ENCODE data around the gene NCS1.

The NCS1 gene

DNA sequence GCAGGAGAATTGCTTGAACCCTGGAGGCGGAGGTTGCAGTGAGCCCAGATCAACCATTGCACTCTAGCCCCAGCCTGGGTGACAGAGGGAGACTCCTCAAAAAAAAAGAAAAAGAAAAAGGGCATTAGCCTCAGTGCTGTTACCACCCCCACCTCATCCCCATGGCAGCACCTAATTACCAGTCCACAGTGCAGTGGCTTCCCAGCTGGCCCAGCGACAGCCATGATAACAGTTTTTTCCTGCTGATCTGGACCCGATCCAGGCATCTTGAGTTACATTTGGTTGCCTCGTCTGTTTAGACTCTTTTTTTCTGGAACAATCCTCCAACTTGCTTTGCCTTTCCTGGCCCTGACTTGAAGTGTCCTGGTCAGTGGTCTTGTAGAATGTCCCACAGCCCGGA is 24.4 kb downstream of the NCS1 start:
- no peak for DNase-seq

GRCh38 chr9:130197386-130197785 is 25.2 kb downstream of the NCS1 start:
- no peak for DNase-seq

GRCh38 chr9:130197888-130198287 is 25.7 kb downstream of the NCS1 start:
- DNase-seq = no peak

GRCh38 chr9:130198501-130199179 is 26.4 kb downstream of the NCS1 start:
- DNase-seq = no peak

DNA sequence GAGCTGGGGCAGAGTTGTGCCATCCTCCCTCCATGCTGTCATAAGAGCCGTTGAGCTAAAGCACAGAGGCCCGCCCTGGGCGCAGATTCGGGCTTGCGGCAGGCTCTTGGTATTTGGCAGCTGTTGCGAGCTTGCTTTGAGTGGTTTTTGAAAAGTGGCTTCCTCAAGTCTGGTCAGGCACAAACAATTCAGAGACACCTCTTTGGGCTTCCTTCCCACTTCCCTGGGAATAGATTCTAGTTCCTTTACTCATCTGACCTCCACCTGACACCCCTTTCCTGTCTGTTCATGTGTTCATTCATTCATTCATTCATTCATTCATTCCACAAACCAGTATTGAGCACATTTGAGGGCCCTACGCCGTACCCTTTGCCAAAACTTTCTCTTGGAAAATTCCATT is 27.4 kb downstream of the NCS1 start:
- no peak for DNase-seq

DNA sequence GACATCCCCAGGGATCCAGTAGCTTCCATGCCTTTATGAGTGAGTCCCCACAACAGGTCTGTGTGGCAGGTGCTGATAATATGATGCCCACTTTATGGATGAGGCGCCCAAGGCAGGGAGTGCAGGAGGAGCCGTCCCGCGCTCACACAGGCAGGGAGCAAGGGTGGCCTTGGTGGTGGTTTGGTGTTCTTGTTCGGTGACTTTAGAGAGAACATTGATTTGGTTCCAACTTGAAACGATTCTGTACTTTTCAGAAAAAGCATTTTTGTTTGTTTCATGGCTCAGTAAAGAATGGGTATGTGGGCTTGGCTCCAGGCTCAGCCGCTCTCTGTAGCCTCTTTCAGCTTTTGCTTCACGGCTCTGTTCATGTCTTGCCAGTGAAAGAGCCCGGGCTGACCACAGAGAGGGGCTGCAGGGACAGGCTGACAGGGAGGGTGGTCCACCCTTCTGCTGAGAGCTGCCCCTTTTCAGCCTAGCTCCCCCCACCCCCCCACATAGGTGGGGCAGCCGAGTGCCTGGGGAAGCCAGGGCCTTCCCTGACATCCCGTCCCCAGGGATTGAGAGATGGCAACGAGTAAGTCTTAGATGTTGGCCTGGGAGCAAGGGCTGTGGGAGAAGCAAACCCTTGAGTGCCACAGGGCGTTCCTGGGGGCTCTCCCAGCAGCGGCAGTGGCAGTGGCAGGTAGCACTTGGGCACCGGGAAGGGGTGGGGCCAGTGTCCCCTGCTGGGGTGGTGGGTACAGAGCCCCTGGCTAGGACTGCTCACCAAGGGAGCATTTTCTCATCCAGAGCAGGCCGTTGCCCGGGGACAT is 28.0 kb downstream of the NCS1 start:
- DNase-seq = no peak

DNA sequence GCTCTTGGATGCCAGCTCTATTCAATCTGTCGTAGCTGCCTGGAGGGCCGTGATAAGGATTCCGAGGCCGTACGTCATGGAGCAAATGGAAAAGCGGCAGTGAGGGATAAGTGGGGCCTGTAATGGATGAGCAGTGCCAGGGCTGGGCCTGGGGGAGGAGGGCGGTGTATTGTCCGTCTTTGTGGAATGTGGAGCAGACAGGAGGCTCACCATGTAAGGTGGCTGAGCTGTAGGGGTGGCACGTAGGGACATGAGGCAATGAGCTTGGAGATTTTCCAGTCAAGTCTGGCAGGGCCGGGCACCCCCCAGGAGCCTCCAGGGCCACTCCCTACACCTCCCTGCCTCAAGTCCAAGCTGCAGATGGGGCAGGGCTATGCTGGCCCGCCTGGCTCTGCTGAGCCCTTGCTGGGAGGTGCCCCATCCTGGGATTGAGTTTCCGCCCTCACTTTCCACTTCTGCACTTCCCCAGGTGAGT is 29.2 kb downstream of the NCS1 start:
- DNase-seq = no peak

DNA sequence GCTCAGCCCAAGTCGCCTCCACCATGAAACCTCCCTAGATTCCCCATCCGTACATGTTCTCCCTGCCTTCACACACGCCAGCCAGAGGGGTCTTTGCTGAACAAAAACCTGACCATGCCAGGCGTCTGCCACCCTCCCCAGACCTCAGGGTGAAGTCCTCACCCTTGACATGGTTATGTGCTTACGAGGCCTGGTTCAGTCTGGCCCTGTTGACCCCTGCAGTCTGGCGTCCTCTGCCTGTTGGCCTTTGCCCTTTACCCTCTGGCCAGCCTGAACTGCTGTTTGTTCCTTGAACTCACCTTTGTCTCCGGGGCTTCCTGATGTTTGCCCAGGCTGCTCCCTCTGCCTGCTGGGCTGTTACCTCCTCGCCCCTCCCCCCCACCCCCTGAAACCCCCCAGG is 29.8 kb downstream of the NCS1 start:
- no peak for DNase-seq

GRCh38 chr9:130204341-130204740 is 32.1 kb downstream of the NCS1 start:
- no peak for DNase-seq

GRCh38 chr9:130204959-130205358 is 32.8 kb downstream of the NCS1 start:
- DNase-seq = no peak

- no peak for DNase-seq
These were observed 33.7 kb downstream of the NCS1 start for GRCh38 chr9:130205912-130206311.

DNA sequence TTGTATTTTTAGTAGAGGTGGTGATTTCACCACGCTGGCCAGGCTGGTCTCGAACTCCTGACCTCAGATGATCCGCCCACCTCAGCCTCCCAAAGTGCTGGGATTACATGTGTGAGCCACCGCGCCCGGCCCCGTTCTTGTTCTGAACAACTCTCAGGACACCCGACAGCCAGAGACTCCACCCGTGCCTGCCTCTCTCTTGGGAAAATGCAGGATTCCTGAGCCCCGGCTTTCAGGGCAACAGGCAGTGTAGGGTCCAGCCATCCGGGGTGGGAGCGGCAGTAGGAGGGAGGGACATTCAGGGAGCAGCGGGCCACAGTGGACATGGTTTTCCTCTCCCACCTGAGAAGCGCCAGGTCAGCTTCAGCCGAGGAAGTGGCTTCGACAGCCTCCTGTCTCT is 34.4 kb downstream of the NCS1 start:
- DNase-seq = no peak

DNA sequence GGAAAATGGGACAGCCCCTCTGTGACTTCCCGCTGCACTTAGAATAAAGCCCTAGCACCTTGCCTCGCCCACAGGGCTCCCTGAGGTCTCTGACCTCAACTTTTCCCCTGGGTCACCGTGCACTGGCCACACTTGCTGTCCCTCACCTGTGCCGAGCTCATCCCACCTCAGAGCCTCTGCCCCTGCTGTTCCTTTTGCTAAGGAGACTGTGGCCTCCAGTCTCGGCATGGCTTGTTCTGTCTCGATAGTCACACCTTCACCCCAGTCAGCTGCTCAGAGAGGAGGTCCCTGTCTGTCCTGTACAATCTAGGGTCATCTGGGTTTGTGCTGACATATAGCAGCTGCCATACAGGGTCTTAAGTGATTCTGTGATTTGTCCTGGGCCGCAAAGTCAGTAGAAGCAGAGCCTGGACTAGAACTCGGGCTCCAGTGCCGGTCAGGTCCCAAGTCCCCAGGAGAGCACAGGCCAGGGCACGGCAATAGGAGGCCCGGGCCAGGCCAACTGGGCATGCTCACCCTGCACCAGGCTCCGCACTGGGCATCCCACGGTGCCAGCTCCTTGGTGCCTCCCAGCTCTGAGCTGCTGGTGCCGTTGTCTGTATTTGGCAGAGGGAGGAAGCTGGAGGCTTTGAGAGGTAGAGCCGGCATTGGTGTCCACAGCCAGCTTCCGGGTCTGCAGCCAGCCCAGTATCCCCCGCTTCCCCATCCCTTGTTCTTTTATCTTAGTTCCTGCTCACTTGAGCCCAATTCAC is 35.2 kb downstream of the NCS1 start:
- no peak for DNase-seq

DNA sequence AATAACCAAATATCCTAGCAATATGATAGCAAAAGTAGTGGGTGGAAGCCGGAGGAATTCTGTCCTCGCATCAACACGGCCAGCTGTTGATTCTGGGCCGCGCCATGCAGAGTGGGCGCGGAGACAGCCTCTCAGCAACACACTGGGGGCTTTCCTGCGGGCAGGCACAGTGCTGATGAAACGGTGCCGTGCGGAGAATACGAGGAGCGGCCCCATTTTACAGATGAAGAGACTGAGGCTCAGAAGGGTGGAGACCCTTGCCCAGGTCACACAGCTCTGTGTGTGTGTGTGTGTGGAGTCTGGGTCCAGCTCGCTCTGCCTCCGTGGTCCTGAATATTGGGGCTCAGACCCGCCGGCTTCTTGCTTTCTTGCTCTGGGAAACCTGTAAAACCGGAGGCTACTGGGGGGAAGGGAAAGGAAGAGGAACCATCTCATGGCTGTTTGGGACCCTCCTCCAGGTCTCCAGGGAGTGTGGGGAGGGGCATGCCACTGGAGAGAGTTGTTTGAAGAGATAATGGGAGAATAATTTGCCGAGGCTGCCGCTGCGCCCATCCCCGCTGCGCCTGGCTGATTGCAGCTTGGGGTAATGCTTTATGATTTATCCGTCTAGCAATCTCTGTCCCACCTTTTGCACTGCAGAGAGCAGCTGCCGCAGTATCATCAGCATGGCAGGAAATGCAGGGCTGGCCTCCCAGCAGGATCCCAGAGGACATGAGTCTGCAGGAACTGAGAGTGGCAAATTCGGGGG is 36.6 kb downstream of the NCS1 start:
- no peak for DNase-seq

DNA sequence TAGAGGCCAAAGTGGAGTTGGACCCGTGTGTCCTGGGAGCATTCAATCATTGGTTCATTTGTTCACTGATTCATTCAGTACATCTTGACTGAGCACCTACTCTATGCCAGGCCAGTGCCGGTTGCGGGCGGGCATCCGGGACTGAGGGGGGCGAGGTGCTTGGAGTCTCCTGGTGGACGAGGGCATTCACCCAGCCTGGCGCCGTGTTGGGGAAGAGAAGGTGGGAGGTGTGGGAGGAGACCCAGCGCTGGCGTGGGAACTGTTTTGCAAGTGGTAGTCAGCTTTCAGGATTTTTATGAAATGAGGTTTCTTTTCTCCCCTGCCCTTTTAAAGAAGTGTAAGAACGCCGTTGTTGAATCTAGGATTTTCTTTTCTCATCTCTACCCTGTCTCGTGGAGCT is 37.2 kb downstream of the NCS1 start:
- DNase-seq = no peak

DNA sequence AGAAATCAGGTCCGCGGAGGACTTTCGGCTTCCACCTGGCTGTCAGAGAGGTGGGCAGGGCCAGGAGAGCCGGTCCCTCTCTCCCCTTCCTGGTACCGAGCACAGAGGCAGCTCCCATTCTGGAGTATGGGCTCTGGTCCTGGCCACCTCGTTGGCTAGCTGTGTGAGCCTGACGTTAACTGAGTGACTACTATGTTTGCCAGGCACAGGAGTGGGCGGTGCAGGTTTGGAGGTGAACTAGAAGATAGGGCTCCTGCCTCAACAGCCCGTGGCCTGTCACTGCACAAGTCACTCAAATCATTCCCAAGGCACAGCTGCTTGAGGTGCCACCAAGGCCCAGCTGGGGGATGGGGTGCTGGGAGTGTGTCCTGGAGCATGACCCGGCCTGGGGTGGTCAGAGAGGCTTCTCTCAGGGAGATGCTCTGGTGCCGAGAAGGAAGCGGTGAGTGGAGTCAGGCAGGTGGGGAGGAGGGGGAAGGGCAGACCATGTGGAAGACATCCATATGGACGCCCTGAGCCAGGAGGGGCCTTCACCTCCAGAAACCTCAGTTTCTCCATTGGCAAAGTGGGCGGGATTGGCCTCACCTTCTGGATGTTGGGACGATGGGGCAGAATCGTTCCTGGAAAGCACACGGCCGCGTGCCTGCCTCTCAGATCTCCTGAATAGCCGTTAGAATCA is 39.5 kb downstream of the NCS1 start:
- no peak for DNase-seq

DNA sequence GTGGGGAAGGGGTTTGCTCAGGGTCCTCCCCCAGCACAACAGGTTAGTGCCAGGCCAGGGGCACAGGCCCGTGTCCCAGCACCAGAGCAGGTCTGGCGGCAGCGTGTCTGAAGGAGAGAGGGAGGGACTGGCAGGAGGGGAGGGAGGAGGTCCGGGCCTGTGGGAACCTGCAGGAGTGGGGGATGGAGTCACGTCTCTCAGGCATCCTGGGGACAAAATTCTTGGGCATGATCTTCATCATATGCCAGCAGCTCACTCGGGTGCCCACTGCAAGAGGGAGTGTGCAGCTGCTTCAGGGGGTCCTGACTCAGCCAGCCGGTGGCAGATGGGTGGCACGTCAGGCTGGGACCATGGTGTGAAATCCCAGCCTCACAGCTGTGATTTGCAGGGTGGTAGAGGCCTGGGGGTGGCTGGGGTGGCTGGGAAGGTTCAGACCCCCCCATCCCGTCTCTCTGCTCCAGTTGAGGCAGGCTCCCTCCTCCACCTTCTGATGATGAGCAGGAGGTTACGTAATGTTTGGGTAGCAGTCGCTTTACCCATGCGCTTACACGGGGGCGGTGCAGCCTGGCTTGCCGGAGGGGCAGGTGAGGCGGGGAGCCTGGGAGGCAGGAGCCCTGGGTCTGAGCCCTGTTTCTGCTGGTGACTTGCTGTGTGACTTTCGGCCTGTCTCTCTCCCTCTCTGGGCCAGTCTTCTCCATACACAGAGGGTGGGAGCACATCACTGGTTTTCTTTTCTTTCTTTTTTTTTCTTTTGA is 40.5 kb downstream of the NCS1 start:
- no peak for DNase-seq

- DNase-seq = no peak
These were observed 41.9 kb downstream of the NCS1 start for GRCh38 chr9:130213911-130214761.

- no peak for DNase-seq
These were observed 42.7 kb downstream of the NCS1 start for GRCh38 chr9:130214776-130215340.

Measured in activated gamma-delta T cell (primary cell).